ENCODE data around the gene CYB561. TPM values are rescaled to one million over a fixed set of nuclear protein-coding genes. Genes with fewer than 3 reads are reported as not detected.

The CYB561 gene
- total RNA-seq, 2 donors from 2014 or later = 13.4 to 13.7 TPM

- H3K27ac ChIP-seq = no peak overlapping the region
- no peaks in the 10 kb centered on the region for H3K9me3 ChIP-seq
- DNase-seq (ENCODE audit: low spot score) = no peak
- peak overlapping the region; percentile 42 to 66 for H3K4me3 ChIP-seq
- no peak for TF ChIP-seq CTCF (IDR thresholded peaks at IDR 0.05)
- peaks cover 0 to 40% of the 10 kb centered on the region in 2 donors for H3K4me1 ChIP-seq
- no peaks in the 10 kb centered on the region for H3K36me3 ChIP-seq
- H3K27me3 ChIP-seq = no peaks in the 10 kb centered on the region
Measured at GRCh38 chr17:63477480-63478440, 31.7 kb upstream of the CYB561 start.

GRCh38 chr17:63476854-63477479, 30.9 kb upstream of the CYB561 start, which contains the start of gene ACE:
Gene ACE (plus strand): TSS chr17:63477061. CDS start chr17:63477095, 34 bp downstream.
- peak within 1 kb of the TSS; percentile 24 to 52 for H3K27ac ChIP-seq
- H3K4me3 ChIP-seq = peak within 1 kb of the TSS; percentile 42 to 66

GRCh38 chr17:63476459-63476853, 30.4 kb upstream of the CYB561 start:
- TF ChIP-seq CTCF (IDR thresholded peaks at IDR 0.05) = no peak
- Histone ChIP-seq H3K27me3 (no peaks in the 10 kb centered on the region), H3K36me3 (no peaks in the 10 kb centered on the region), H3K4me3 (peak overlapping the region; percentile 42 to 66), H3K4me1 (peaks cover 0 to 40% of the 10 kb centered on the region in 2 donors), H3K9me3 (no peaks in the 10 kb centered on the region), H3K27ac (peak overlapping the region; percentile 24 to 52)
- DNase-seq (ENCODE audit: low spot score) = no peak

More at GRCh38 chr17:63476854-63477479, 30.9 kb upstream of the CYB561 start, which contains the start of gene ACE:
- no peaks in the 10 kb centered on the region for H3K9me3 ChIP-seq
- H3K36me3 ChIP-seq = no peaks in the 10 kb centered on the region
- DNase-seq (ENCODE audit: low spot score) = no peak
- peaks cover 0 to 40% of the 10 kb centered on the region in 2 donors for H3K4me1 ChIP-seq
- no peak for TF ChIP-seq CTCF (IDR thresholded peaks at IDR 0.05)
- H3K27me3 ChIP-seq = no peaks in the 10 kb centered on the region

- Histone ChIP-seq H3K36me3 (no peaks in the 10 kb centered on the region), H3K4me3 (peak overlapping the region in 1 of 2 donors; percentile 66), H3K27me3 (no peaks in the 10 kb centered on the region), H3K4me1 (peaks cover 0 to 40% of the 10 kb centered on the region in 2 donors), H3K9me3 (no peaks in the 10 kb centered on the region), H3K27ac (peak overlapping the region in 1 of 2 donors; percentile 35)
- no peak for TF ChIP-seq CTCF (IDR thresholded peaks at IDR 0.05)
- DNase-seq (ENCODE audit: low spot score) = no peak
Measured at GRCh38 chr17:63475491-63476412, 29.6 kb upstream of the CYB561 start.

All from right atrium auricular region (tissue), 2 donors.